Spinal cord (tissue), 10 donors: Measurements from ENCODE around the gene TTC39B. TPM values are rescaled to one million over a fixed set of nuclear protein-coding genes. Genes with fewer than 3 reads are reported as not detected.

Experiments used
- DNase-seq, 6 donors: peaks; one replicate each; pipeline versions ENCODE4 v3.0.0 to v3.0.0-alpha.2; 2013 to 2015; ENCODE audit warnings: low spot score in 6 of 6, low read depth in 4 of 6
- H3K27ac ChIP-seq: one replicate; pipeline ENCODE4 v1.5.1; 2013; ENCODE audit warnings: low read depth, low read length, control low read depth
- H3K27me3 ChIP-seq: one replicate; pipeline ENCODE4 v1.6.1; 2013; ENCODE audit warnings: low read length; ENCODE audit not compliant: control insufficient read depth, insufficient read depth
- H3K36me3 ChIP-seq: one replicate; pipeline ENCODE4 v1.6.1; 2013; ENCODE audit warnings: low read length; ENCODE audit not compliant: control insufficient read depth, insufficient read depth
- H3K4me1 ChIP-seq: one replicate; pipeline ENCODE4 v1.6.1; 2013; ENCODE audit warnings: low read length; ENCODE audit not compliant: control insufficient read depth, insufficient read depth
- H3K4me3 ChIP-seq: one replicate; pipeline ENCODE4 v1.5.1; 2013; ENCODE audit warnings: low read depth, low read length, control low read depth
- H3K9me3 ChIP-seq: one replicate; pipeline ENCODE4 v1.6.1; 2013; ENCODE audit warnings: low read length; ENCODE audit not compliant: control insufficient read depth, insufficient read depth
- WGBS: methylation state at CpG from one replicate; pipeline ENCODE4 v1.1.5; 2013; ENCODE audit warnings: missing lambda C conversion rate; ENCODE audit not compliant: insufficient coverage; 5-methylcytosine and 5-hydroxymethylcytosine counted together
- polyA plus RNA-seq, 2 donors: library from polyadenylated mRNA; unstranded; fragments of 120-200 nt; gene quantifications; one replicate each; pipeline ENCODE4 v1.2.1, GENCODE V29; 2013; ENCODE audit not compliant: insufficient read length in 2 of 2
- total RNA-seq, 2 donors: library from RNA; depleted of rRNA in 1 of 2; stranded (reverse); fragments of 120-200 nt in 1 of 2; fragments of >200 nt in 1 of 2; gene quantifications; one replicate each; pipeline versions ENCODE4 v1.2.3 to v1.2.4, GENCODE V29; 2013 to 2014
- donor health status: healthy.

Gene TTC39B
- total and polyA plus RNA-seq, 4 donors, result 5.3 to 25.2 (median 10.1) TPM

DNA sequence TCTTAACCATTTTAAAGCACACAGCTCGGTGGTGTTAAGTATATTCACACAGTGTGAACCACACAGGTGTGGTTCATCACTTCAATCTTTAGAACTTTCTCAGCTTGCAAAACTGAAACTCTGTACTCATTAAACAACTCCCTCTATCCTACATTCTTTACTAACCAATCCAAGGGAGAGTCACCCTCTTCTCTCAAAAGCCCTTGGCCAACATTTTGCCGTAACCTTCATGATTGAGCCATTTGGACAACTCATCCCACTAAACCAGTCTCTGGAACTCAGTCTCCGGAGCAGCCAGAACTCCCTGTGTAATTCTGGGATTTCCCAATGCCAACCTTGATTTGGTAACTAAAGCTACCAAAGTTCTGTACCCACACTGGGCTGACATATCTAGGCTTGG lies 84.7 kb downstream of the TTC39B start:
- H3K27ac ChIP-seq, result no peak overlapping the region
- no peaks in the 10 kb centered on the region for H3K9me3 ChIP-seq
- no peaks in the 10 kb centered on the region for H3K27me3 ChIP-seq
- H3K4me3 ChIP-seq, result no peak overlapping the region
- H3K36me3 ChIP-seq, result no peaks in the 10 kb centered on the region
- DNase-seq, result no peak
- WGBS, result 93% methylated on average over 3 of the region's 3 CpGs
- no peaks in the 10 kb centered on the region for H3K4me1 ChIP-seq

DNA sequence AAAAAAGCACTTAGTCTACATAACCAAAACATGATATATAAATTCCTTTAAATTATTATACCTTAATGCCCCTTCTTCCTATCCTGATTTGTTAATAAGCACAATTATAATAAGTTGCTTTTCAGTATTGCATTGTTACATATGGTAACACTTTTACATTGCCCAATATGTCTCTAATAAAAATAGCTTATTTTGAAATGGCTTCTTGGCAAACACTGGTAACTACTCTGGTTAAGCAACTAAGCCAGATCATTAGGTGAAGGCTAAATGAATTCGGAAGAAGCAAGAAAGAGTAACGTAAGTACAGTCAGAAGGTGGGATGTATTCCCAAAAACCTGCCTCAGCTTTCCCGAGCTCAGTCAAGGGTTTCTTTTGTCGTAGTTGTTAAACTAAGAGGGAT lies 85.3 kb downstream of the TTC39B start:
- DNase-seq, result no peak
- Histone ChIP-seq H3K4me3 (no peak overlapping the region), H3K27ac (no peak overlapping the region), H3K36me3 (no peaks in the 10 kb centered on the region), H3K27me3 (no peaks in the 10 kb centered on the region), H3K9me3 (no peaks in the 10 kb centered on the region), H3K4me1 (no peaks in the 10 kb centered on the region)
- 94% methylated on average over 2 of the region's 4 CpGs for WGBS

DNA sequence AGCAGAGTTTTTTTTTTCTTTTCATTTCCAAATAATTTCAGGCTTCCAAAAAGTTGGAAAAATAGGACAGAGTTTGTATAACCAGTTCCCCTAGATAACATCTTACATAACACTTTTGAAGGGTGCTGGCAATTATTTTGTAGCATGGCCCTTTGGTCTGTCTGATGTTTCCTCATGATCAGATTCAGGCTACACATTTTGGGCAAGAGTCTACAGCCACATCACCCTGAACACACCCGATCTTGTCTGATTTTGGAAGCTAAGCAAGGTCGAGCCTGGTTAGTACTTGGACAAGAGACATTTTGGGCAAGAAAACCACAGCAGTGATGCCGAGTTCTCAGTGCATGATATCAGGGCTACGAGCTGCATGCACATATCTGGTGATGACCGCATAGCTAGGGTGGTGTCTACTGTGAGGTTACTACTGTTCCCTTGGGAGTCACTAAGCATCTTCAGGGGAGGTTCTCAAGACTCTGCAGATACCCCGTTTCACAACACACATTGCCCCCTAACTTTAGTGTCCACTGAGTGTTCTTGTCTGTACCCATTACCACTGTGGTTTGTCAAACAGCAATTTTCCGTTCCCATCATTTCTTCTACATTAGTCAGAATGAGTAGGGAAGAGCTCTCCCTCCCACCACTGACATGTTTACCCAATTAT lies 86.2 kb downstream of the TTC39B start:
- Histone ChIP-seq H3K27ac (no peak overlapping the region), H3K36me3 (no peaks in the 10 kb centered on the region), H3K4me1 (no peaks in the 10 kb centered on the region), H3K9me3 (no peaks in the 10 kb centered on the region), H3K4me3 (no peak overlapping the region), H3K27me3 (no peaks in the 10 kb centered on the region)
- 97% methylated on average over 5 of the region's 7 CpGs for WGBS
- DNase-seq, result no peak

DNA sequence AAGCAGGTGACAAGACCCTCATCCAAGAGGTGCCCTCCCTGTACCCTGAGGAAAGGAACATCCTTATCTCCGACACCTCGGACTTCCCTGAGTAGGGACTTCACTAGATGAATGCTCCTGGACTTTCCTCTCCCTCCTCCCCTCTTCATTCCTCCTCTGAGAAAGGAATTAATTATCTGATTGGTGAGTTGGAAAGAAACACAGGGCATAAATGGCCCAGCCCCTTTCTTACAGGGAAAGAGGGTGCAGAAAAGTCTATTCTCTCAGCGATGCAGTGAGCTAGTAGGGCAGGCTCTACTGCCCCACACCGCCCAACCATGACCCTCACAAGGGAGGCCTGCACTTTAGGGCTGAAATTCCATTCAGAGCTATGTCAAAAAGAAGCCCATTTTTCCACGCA lies 87.5 kb downstream of the TTC39B start:
- Histone ChIP-seq H3K4me1 (no peaks in the 10 kb centered on the region), H3K27ac (no peak overlapping the region), H3K9me3 (no peaks in the 10 kb centered on the region), H3K27me3 (no peaks in the 10 kb centered on the region), H3K4me3 (no peak overlapping the region), H3K36me3 (no peaks in the 10 kb centered on the region)
- no peak for DNase-seq
- 60% methylated on average over 2 of the region's 5 CpGs for WGBS

DNA sequence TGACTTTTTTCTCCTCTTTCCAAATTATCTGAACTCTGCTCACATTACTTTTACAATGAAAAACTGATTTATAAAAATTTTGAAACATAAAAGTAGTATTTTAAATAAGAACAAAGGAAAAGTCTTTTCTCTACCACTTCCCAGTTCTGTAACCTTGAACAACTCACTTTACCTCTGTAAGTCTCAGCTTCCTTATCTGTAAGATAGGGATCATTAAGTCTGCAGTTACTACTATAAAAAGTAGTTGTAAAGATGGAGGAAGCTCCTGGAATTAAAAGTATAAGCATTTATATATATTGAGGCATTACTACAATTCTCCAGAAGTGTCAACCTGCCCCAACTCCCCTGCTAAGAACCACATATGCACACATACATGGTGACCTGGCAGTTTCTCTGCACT lies 88.0 kb downstream of the TTC39B start:
- Histone ChIP-seq H3K27me3 (no peaks in the 10 kb centered on the region), H3K4me3 (no peak overlapping the region), H3K9me3 (no peaks in the 10 kb centered on the region), H3K27ac (no peak overlapping the region), H3K4me1 (no peaks in the 10 kb centered on the region), H3K36me3 (no peaks in the 10 kb centered on the region)
- no peak for DNase-seq

DNA sequence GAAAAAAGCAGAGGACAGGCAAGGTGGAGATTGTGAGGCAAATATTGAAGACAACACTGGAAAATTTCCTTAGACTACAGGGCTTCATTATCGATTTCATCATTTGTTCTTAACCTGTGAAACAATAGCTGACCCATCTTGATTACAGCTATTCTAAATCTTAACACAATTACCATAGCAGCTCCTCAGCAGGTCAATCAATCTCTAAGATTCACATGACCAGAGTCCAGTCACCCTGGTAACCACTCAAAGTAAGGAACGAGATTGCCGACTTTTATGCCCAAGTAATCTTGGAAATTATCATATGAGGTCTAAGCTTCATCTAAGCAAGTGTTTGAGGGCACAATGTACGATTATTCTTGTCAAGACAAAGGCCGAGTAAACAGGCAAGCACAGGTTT lies 93.8 kb downstream of the TTC39B start:
- H3K4me3 ChIP-seq, result no peak overlapping the region
- H3K27me3 ChIP-seq, result no peaks in the 10 kb centered on the region
- H3K36me3 ChIP-seq, result no peaks in the 10 kb centered on the region
- no peak overlapping the region for H3K27ac ChIP-seq
- peak in 1 of 6 donors; percentile 28 for DNase-seq
- WGBS, result 23% methylated on average over 3 of the region's 5 CpGs
- no peaks in the 10 kb centered on the region for H3K9me3 ChIP-seq
- H3K4me1 ChIP-seq, result no peaks in the 10 kb centered on the region

DNA sequence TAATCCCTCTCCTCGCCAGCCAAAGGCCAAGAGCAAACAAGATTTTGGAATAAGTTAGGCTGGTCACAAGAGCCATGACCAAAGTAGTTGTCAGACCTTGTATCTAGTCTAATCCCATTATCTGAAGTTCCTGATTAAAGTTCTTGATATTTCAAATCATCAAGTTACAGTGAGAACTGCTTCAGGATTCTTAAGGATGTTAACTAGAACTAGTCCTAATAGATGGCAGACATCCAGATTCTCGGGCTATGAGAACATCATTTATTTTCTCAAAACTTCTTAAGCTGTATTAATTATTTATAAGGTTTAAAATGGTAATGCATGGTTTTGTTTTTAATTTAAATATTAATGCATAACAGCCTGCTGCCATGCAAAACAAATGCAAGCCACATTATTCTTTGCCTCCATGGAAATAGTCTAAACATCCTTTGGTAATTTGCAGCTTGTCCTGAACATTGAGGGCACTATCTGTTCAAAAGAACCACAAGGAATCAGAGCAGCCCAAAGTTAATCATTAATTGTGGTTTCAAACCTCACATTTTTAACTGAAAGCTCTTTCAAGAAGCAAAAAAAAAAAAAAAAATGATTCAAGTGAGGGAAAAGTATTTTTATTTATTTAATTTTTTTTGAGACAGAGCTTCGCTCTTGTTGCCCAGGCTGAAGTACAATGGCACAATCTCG lies 95.1 kb downstream of the TTC39B start:
- H3K9me3 ChIP-seq, result no peaks in the 10 kb centered on the region
- no peaks in the 10 kb centered on the region for H3K36me3 ChIP-seq
- no peaks in the 10 kb centered on the region for H3K27me3 ChIP-seq
- H3K4me3 ChIP-seq, result no peak overlapping the region
- peak overlapping the region; percentile 1 for H3K27ac ChIP-seq
- WGBS, result 92% methylated on average over 2 of the region's 4 CpGs
- no peaks in the 10 kb centered on the region for H3K4me1 ChIP-seq
- peak in 1 of 6 donors; percentile 27 for DNase-seq

DNA sequence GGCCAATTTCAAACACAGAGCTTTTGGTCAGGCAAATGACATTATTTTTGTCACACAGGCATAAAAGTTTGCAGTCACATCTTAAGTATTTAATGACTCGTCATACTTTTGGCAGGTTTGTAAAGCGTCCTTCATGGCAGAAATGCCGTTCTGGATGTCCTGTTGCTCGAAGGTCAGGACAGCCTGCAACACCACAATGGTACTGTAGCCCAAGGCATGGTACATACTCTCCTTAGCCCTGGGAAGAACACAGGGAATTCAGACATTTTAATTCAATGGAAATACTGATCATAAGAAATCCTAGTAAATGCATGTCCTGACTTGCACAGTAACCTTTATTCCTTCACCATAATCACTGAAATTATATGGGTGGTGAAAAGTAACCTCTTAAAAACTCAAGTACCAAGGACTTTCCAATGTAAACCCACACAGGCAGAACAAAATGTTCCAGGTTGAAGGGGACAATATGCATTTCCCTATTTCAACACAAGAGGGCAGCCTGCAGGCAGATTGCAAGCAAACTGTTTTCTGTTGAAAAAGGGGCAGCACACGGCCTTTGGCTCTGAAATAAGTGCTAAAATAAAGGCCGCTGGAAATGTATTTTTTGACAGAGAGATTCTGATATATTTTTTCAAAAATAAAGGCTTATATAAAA lies 95.7 kb downstream of the TTC39B start:
- Histone ChIP-seq H3K9me3 (no peaks in the 10 kb centered on the region), H3K36me3 (no peaks in the 10 kb centered on the region), H3K4me3 (no peak overlapping the region), H3K4me1 (no peaks in the 10 kb centered on the region), H3K27ac (peak overlapping the region; percentile 1), H3K27me3 (no peaks in the 10 kb centered on the region)
- 83% methylated on average over 4 of the region's 6 CpGs for WGBS
- DNase-seq, result peak; percentile 60 to 93 (median 70)

DNA sequence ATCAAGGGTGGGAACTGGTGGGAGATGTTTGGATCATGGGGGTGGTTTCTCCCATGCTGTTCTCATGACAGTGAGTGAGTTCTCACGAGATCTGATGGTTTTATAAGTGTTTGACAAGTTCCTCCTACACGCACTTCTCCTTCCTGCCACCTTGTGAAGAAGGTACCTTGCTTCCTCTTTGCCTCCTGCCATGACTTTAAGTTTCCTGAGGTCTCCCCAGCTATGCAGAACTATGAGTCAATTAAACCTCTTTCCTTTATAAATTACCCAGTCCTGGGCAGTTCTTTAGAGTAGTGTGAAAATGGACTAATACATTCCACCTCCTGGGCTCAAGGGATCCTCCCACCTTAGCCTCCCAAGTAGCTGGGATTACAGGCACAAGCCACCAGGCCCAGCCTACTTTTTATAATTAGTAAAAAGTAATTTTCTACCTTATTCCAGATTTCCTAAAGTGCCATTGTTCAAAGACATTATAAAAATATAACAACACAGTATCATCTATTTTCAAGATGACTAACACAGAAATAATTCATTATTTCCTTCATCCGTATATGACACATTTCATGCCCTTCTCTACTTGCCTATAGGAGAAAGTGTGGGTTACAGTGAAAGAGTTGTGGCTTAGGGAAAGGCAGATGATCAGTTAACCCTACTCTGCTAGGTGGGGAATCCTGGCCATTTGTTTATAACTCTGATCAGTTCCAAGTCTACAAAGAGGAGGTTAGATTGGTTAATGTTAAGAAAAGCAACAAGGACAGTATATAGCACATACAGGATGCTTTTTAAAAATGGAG lies 99.9 kb downstream of the TTC39B start:
- no peak overlapping the region for H3K4me3 ChIP-seq
- no peak for DNase-seq
- no CpG with 5 or more reads among the region's 3 CpGs for WGBS
- no peaks in the 10 kb centered on the region for H3K36me3 ChIP-seq
- no peaks in the 10 kb centered on the region for H3K9me3 ChIP-seq
- no peaks in the 10 kb centered on the region for H3K4me1 ChIP-seq
- no peaks in the 10 kb centered on the region for H3K27me3 ChIP-seq
- no peak overlapping the region for H3K27ac ChIP-seq
